Measurements from ENCODE around the gene HLCS.

HLCS gene

GRCh38 chr21:36709868-36710728, 256.4 kb downstream of the HLCS start:
- no peak for DNase-seq

- no peak for DNase-seq
These were observed 257.2 kb downstream of the HLCS start for GRCh38 chr21:36709030-36709867.

DNA sequence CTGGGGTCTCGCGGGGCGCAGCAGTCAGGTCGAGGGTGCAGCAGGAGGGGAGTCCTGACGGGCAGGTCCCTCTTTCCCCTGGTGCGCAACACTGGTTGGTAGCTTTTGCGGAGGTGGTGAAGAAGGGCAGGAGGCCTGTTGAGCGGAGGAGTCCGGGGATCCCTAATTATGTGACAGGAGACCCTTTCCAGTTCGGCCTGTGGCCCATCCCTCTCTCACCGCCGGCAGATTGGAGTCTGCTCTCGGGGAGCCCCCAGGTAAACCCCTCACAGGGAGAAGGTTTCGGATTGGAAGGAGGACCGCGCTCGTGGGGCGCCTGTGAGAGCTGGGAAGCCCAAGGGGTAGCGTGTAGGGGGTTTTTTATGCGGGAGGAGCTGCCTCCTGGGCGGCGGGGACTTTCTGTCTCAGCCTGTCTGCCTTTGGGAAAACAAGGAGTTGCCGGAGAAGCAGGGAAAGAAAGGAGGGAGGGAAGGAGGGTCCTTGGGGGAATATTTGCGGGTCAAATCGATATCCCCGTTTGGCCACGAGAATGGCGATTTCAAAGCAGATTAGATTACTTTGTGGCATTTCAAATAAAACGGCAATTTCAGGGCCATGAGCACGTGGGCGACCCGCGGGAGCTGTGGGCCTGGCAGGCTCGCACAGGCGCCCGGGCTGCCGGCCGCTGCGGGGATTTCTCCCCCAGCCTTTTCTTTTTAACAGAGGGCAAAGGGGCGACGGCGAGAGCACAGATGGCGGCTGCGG, 258.0 kb downstream of the HLCS start:
- no peak for DNase-seq

DNA sequence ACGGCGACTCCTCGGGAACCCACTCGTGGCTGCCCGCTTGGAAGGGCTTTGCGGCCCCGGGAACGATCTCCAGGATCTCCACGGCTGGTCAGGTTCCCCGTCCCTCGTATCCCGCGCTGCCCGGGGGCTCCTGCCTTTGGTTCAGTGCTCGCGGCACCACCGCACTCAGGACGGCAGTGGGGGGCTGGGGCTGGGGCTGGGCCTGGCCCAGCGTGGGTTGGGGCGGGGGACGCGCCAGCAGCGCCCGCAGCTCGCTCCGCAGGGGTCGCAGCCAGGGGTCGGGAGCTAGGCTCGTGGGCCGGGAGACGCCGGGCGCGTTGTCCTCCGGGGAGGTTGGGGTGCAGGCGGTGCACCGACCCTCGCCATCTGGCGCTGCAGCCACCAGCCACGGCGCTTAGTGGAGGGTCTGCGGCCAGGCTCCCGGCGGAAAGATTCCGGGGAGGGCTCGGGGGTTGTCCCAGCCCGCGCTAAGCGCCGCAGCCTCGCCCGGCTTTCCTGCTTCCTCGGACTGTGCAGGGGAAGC, 258.6 kb downstream of the HLCS start:
- DNase-seq = no peak

DNA sequence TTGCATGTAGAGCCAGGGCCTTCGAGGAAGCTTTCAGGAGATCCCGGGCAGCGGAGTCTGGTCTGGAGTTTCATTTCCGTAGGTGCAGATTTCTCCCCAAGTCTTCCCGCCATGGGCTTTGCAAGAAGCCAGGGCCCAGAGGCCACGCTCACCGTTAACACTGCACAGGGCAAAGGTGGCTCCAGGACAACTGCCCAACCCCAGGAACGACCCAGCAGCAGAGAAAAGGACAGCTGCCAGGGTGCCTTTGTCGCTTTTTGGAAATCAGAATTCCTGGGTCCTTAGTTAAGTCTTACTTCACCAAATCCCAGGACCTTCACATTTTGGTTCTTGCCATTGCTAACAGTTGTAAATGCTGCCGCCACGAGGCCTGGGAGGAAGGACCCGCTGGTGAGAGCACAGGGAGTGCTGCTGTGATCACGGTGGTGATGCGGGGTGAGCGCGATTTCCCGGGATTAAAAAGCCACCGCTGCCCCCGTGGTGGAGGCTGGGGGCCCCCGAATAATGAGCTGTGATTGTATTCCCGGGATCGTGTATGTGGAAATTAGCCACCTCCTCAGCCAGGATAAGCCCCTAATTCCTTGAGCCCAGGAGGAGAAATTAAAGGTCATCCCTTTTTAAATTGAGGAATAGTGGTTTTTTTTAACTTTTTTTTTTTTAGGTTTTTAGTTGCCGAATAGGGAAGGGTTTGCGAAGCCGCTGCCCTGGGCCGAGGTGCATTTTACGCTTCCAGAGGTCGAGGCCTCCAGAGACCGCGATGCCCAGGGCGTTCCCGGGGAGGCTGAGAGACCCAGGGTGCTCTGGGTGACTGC, 259.3 kb downstream of the HLCS start:
- DNase-seq = no peak

- no peak for DNase-seq
These were observed 260.0 kb downstream of the HLCS start for GRCh38 chr21:36706482-36706852.

- DNase-seq = no peak
These were observed 260.6 kb downstream of the HLCS start for GRCh38 chr21:36705679-36706481.

- no peak for DNase-seq
These were observed 261.4 kb downstream of the HLCS start for GRCh38 chr21:36704958-36705678.

GRCh38 chr21:36704281-36704957, 262.1 kb downstream of the HLCS start:
- no peak for DNase-seq

DNA sequence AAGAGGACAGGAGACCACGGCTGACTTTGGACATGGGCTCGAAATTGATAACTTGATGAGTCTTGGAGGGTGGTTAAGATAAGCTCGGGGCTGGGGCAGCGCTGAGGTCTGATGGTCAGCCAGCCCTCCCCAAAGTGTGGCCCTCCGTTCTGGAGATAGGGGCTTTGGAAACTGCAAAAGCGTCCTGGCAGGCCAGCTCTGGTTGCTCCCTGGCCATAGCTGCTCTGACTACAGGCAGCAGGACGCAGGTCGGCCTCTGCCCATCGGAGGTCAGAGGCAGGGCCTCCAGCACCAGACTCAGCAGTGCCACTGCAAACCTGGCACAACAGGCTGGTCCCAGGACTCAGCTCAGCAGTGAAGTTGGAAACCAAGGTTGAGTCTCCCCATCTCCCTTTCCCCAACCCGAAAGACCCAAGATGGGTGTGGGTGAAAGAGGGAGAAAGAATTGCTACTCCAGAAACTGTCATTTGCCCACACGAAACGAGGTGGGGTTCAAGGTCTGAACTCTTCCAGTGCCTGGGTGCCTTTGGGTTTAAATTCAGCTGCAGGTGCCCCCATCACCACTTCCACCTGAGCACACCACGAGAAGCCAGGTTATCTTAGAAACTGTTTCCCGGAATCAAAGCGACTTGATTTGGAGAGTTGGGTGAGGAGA, 262.7 kb downstream of the HLCS start:
- no peak for DNase-seq

DNA sequence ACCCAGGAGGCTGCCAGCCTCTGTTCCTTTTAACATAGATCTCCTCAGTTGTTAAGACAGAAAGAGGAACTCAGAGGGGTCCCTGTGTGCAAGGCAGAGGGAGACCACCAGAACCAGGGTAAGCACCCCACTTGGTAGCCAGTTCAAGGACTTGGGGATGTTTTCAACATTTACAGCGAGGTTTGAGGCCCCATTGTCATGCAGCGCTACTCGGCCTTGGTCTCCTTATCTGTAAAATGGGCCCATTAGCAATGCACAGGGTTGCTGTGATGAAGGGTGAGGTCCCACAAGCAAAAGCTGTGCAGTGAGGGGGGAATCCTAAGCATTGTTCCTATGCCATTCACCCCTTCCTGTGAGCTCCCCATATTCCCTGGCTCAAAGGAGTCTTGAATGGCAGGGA, 263.3 kb downstream of the HLCS start:
- DNase-seq = no peak

DNA sequence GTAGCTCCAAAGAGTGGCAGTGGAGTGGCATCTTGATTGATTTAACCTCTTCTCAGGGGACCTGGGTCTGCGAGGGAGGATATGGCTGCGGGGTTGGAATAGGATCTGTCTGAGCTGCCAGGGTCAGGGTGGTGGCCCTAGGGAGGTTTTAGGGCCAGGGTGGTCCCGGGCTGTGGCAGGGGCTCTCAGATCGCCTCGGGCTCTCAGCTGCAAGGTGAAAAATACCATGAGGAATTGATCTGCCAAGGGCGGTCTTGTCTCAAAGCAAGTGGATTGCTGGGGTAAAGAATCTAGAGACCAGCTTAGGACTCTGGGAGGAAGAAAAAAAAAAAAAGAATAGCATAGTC, 263.9 kb downstream of the HLCS start:
- DNase-seq = no peak

GRCh38 chr21:36701756-36702621, 264.5 kb downstream of the HLCS start:
- DNase-seq = no peak

- no peak for DNase-seq
These were observed 265.3 kb downstream of the HLCS start for GRCh38 chr21:36700971-36701755.
